ENCODE data around the gene GNAT2. TPM values are rescaled to one million over a fixed set of nuclear protein-coding genes. Genes with fewer than 3 reads are reported as not detected.

GNAT2 gene
- total and polyA plus RNA-seq, 8 donors: 0.21 TPM; not detected in 7

- Histone ChIP-seq H3K27ac (no peak overlapping the region), H3K36me3 (no peaks in the 10 kb centered on the region), H3K9me3 (no peaks in the 10 kb centered on the region), H3K4me3 (no peak overlapping the region), H3K27me3 (no peaks in the 10 kb centered on the region), H3K4me1 (peaks cover 0 to 14% of the 10 kb centered on the region in 2 donors)
- no peak for TF ChIP-seq CTCF (IDR thresholded peaks at IDR 0.05)
- DNase-seq: no peak
- ATAC-seq: no peak
- intact Hi-C loops (cut with DNase I): loop anchor here in 1 of 2 donors (10.0 kb wide), 1 partner anchor 122 kb away; no protein-coding TSS in a partner anchor
Measured at GRCh38 chr1:109652402-109652801, 33.0 kb upstream of the GNAT2 start.

GRCh38 chr1:109650609-109651008, 31.2 kb upstream of the GNAT2 start:
- intact Hi-C loops (cut with DNase I): loop anchor here in 1 of 2 donors (10.0 kb wide), 1 partner anchor 124 kb away; no protein-coding TSS in a partner anchor
- no peaks in the 10 kb centered on the region for H3K36me3 ChIP-seq
- ATAC-seq: no peak
- no peak overlapping the region for H3K27ac ChIP-seq
- no peak for TF ChIP-seq CTCF (IDR thresholded peaks at IDR 0.05)
- peaks cover 0 to 8% of the 10 kb centered on the region in 2 donors for H3K4me1 ChIP-seq
- DNase-seq: no peak
- no peak overlapping the region for H3K4me3 ChIP-seq
- H3K9me3 ChIP-seq: no peaks in the 10 kb centered on the region
- H3K27me3 ChIP-seq: no peaks in the 10 kb centered on the region

- DNase-seq (peak in 1 of 4 donors; percentile 37), ATAC-seq (peak; percentile 26)
- Histone ChIP-seq H3K4me1 (no peaks in the 10 kb centered on the region), H3K4me3 (no peak overlapping the region), H3K9me3 (no peaks in the 10 kb centered on the region), H3K36me3 (no peaks in the 10 kb centered on the region), H3K27me3 (no peaks in the 10 kb centered on the region), H3K27ac (no peak overlapping the region)
- intact Hi-C loops (cut with DNase I): no loop called here
- peak in 1 of 2 donors; percentile 10 for TF ChIP-seq CTCF (IDR thresholded peaks at IDR 0.05)
Measured at GRCh38 chr1:109649491-109649914, 30.1 kb upstream of the GNAT2 start.

- Histone ChIP-seq H3K9me3 (no peaks in the 10 kb centered on the region), H3K27me3 (no peaks in the 10 kb centered on the region), H3K27ac (no peak overlapping the region), H3K4me3 (no peak overlapping the region), H3K4me1 (peaks cover 0 to 11% of the 10 kb centered on the region in 2 donors), H3K36me3 (no peaks in the 10 kb centered on the region)
- intact Hi-C loops (cut with DNase I): loop anchor here in 1 of 2 donors (5.0 kb wide), 2 partner anchors 123 to 338 kb away; partner anchors contain the start of gene AHCYL1
- ATAC-seq (no peak), DNase-seq (peak in 1 of 4 donors; percentile 48)
- no peak for TF ChIP-seq CTCF (IDR thresholded peaks at IDR 0.05)
Measured at GRCh38 chr1:109644670-109645069, 25.3 kb upstream of the GNAT2 start.

- intact Hi-C loops (cut with DNase I): loop anchor here in 1 of 2 donors (5.0 kb wide), 2 partner anchors 124 to 339 kb away; partner anchors contain the start of gene AHCYL1
- ATAC-seq: peak; percentile 94
- Histone ChIP-seq H3K4me3 (no peak overlapping the region), H3K4me1 (peaks cover 0 to 11% of the 10 kb centered on the region in 2 donors), H3K9me3 (no peaks in the 10 kb centered on the region), H3K36me3 (no peaks in the 10 kb centered on the region), H3K27ac (no peak overlapping the region), H3K27me3 (no peaks in the 10 kb centered on the region)
- TF ChIP-seq CTCF (IDR thresholded peaks at IDR 0.05): peak; percentile 80 to 92
- peak; percentile 58 to 97 (median 80) for DNase-seq
Measured at GRCh38 chr1:109643385-109644230, 24.2 kb upstream of the GNAT2 start.

Data from left lung (tissue), 10 donors.